ENCODE measurements around the gene SH3PXD2B. TPM values are rescaled to one million over a fixed set of nuclear protein-coding genes. Genes with fewer than 3 reads are reported as not detected.

Gene SH3PXD2B
- total RNA-seq (2014; rRNA removed; shearing (Covaris generic)) = 13.1 and 15.0 TPM in 2 replicates

DNA sequence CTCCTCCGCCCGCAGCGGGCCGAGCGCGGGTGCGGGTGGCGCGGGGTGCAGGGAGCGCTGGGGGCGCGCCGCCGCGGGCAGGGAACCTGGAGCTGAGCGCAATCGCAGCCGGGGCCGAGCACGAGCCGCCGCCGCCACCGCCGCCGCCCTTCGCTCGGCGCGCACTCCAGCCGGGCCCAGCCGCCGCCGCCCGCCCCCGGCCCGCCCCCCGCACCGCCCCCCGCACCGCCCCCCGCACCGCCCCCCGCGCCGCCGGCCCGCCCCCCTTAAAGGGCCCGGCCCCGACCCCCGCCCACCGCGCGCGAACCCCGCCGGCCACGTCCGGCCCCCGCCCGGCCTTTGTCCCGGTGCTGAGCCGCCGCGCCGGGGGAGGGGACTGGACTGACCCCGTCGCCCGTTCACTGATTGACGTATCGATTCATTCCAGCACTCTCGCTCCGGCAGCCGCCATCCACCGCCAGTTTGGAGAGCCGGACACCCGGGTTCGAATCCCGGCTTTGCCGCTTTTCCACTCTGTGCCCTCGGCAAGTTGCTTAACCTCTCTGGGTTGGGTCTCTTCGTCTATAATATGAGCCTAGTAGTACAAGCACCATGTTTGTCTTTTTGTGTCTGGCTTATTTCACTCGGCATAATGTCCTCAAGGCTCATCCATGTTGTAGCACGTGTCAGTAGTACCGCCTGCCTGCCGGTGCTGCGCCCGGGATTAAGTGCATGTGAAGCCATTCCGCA lies at the start of gene SH3PXD2B:
Gene SH3PXD2B (minus strand): TSS at position 168 of the 729 bp plus-strand sequence. CDS start 173 bp downstream, outside the sequence.
- DNase-seq (ENCODE audit: low spot score) = peak; percentile 51

GRCh38 chr5:172502969-172503368 lies 48.6 kb upstream of the SH3PXD2B start:
- peak; percentile 17 for DNase-seq (ENCODE audit: low spot score)

DNA sequence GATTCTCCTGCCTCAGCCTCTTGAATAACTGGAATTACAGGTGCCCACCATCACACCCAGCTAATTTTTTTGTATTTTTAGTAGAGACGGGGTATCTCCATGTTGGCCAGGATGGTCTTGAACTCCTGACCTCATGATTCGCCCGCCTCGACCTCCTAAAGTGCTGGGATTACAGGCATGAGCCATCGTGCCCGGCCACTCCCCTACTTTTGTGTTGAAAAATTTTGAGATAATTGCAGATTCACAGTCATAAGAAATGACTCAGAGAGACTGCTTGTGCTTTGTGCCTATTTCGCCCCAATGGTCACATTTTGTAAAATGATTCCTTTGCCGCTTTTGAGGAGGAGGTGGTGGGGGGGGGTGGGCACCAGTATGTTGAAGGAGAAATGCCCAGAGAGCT lies 48.1 kb upstream of the SH3PXD2B start:
- no peak for DNase-seq (ENCODE audit: low spot score)

DNA sequence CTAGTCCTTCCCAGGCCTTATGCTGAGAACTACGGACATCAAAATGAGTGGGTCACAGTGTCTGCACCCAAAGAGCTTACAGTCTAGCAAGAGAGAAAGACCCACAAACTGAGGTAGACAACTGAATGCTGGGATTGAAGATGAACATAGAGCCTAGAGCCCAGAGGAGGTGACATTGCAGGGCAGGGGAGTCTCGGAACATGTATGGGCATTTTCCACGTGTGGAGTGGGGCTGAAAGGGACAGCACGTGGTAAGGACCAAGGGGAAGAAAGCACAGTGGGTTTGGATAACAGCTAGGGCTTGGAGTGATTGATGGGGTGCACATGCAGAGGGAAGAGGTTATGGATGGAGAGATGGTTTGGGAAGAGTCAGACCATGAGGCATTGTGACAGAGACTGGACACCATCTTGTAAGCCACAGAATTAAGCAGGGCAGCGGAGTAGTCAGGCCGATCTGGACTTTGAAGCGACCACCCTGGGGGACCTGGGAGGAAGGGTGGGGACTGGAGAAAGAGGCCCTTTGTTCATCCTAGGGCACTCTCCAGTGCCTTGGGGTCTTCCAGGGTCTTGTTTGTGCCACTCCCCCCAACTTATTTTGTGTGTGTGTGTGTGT lies 47.5 kb upstream of the SH3PXD2B start:
- no peak for DNase-seq (ENCODE audit: low spot score)

- no peak for DNase-seq (ENCODE audit: low spot score)
Observed at GRCh38 chr5:172499287-172499686, 45.0 kb upstream of the SH3PXD2B start.

DNA sequence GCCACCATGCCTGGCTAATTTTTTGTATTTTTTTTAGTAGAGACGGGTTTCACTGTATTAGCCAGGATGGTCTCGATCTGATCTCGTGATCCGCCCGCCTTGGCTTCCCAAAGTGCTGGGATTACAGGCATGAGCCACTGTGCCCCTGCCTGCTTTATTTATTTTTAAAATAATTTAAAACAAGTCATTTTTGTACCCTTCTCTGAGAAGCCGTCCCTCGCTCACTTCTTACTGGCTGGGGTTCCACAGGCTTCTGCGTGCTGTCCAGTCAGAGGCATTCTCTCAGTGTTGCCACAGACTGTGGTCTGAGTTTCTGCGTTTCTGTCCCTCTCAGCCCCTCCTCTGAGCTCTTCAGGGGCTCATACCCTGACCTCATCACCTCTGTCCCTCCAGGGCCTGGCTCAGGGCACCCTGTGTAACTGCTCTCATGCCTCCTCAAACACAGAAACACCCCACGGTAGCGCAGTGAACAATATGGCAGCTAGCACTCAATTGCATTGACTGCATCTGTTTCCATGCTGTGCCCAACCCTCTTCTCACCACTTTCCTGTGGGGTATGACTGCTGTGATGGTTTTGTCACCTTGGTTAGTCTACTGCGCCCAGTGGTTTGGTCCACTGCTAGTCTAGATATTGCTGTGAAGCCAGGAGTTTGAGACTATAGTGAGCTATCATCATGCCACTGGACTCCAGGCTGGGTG lies 44.3 kb upstream of the SH3PXD2B start:
- DNase-seq (ENCODE audit: low spot score) = no peak

DNA sequence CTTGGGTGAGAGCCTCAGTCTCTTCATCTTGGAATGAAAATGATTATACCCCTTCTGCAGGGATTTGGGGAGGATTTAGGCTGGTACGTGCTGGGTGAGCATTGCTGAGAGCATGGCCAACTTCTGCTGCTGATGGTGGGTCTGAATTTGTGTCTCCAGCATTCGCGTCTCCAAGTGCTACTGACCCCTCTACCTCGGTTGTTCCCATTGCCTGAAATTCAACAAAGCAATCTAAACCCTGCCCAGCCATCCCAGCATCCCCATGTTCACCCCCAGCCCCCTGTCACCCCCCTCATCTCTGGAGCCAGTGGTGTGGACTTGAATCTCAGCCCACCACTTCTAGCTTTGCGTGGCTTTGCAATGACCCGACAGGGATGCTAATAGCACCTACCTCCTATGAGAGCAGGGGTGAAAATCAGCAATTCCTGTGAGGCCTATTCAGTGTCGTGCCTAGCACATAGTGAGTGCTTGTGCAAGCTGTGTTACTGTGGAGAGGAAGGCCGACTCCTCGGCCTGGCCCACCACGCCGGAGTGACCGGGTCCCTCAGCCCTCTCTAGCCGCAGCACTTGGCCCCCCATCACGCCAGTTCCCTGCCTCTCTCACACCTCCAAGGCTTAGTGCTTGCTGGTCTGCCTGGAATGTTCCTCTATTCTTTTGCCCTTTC lies 43.4 kb upstream of the SH3PXD2B start:
- DNase-seq (ENCODE audit: low spot score) = no peak

DNA sequence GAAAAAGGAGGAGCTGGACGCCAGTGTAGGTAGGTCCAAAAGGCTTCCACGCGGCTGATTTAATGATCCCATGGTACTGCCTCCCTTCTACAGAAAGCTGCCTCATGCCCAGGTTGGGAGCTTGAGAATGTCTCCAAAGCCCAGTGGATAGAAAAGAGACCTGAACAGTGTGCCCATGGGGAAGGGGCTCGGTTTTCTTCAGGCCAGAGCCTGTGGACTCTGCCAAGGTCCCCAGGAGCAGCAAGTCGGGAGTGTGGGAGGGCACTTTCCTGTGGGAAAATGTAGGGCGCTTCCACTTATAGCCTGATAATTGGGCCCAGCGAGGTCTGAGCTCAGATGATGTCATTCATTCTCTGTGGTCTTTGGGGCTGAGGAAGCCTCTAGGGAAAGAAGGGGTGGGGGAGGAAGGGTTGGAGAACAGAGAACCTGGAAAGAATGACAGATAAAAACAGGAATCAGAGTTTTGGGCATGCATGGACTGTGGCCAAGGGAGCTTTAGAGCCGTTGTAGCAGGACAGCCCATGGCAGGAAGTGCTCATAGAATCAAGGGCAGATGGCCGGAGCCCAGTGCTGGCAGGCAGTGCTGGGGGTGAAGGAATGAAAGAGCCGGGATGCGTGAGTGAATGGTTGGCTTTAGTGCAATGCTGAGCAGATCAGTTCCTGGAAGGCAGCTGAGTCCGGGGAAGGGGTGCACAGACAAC lies 42.5 kb upstream of the SH3PXD2B start:
- peak; percentile 14 for DNase-seq (ENCODE audit: low spot score)

GRCh38 chr5:172494630-172495505 lies 40.5 kb upstream of the SH3PXD2B start:
- no peak for DNase-seq (ENCODE audit: low spot score)

DNA sequence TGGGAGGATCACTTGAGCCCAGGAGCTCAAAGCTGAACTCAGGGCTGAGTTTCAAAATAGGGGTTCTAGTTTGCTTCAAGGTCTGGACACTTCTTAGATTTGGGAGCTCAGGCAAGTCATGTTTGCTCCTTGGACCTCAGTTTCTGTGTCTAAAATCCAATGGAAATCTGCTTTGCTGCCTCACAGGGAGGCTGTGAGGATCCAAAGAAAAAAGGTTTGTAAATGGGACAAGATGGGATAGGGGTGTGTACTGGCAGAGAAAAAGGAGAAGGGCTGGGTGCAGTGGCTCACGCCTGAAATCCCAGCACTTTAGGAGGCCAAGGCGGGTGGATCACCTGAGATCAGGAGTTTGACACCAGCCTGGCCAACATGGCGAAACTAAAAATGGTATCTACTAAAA lies 39.6 kb upstream of the SH3PXD2B start:
- DNase-seq (ENCODE audit: low spot score) = no peak

DNA sequence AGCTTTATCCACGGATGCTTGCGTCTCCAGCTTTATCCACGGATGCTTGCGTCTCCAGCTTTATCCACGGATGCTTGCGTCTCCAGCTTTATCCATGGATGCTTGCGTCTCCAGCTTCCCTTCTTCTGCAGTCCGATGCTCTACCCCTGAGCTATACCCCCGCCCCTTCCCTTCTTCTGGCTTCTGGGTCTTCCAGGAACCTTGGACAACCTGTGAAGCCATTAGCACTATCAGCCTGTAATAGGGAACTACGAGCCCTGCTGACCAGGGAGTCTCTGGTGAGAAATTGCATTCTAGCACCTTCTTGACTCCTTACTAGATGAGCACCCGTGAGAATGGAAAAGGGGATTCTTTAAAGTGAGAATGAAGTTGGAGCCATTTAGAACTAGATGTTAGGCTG lies 39.1 kb upstream of the SH3PXD2B start:
- DNase-seq (ENCODE audit: low spot score) = no peak

DNA sequence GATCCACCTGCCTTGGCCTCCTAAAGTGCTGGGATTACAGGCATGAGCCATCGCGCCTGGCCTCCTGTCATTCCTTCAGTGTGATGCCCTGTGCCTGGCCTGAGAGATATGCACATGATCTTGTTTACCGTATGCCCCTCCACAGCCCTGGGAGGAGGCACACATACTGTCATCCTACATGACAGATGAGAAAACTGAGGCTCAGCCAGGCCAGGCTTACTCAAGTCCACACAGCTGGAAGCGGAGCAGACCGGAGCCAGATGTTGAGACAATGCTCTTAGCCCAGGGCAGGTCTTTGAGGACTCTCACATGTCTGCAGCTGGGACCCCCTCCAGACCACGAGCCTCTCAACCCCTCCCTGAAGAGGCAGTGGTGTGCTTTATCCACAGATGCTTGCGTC lies 38.7 kb upstream of the SH3PXD2B start:
- no peak for DNase-seq (ENCODE audit: low spot score)

DNA sequence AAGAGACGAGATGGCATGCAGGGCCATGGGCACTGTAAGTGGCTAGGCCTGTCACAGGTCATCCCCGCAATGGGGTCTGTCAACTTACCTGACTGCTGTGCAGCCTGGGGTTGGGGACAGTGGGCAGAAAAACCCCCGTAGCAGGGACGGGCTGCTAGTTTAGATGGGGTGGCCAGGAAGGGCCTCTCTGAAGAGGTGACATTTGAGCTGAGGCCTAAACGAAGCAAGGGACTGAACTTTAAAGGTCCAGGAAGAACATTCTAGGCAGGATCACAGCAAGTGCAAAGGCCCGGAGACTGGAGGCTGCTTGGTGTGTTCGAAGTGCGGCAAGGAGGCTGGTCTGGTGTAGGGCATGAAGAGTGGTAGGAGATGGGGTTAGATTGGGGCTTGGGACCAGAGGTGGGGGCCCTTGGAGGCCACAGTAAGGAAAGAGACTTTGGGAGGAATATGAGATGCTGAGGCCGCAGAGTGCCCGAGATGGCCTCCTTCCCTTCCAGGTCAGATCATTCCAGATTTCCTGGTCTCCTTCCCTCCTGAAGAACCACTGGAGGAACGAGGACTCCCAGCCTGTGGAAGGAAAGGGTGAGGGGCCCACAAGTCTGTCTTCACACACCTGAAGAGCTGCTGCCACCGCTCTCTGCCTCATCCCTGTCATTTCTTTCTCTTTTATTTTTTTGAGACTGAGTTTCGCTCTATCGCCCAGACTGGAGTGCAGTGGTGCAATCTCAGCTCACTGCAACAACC lies 37.9 kb upstream of the SH3PXD2B start:
- no peak for DNase-seq (ENCODE audit: low spot score)

DNA sequence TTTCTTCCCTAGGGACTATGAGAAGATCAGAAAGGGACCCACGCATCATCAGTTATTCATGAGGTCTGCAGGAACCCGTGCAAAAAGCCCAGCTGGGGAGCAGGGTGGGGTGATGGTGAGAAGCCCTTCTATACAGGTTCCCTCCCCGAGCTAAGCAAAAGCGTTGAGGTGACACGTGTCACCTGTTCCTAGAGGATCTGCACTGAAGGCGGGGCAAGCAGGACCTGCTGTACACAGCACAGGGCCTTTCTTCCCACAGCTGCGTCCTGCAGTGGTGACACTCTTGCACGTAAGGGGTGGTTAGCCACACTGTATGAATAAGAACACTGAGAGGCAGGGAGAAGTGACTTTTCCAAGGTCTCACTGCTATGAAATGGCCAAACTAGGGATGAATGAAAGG lies 37.2 kb upstream of the SH3PXD2B start:
- DNase-seq (ENCODE audit: low spot score) = no peak

- no peak for DNase-seq (ENCODE audit: low spot score)
Observed at GRCh38 chr5:172490514-172491461, 36.5 kb upstream of the SH3PXD2B start.

DNA sequence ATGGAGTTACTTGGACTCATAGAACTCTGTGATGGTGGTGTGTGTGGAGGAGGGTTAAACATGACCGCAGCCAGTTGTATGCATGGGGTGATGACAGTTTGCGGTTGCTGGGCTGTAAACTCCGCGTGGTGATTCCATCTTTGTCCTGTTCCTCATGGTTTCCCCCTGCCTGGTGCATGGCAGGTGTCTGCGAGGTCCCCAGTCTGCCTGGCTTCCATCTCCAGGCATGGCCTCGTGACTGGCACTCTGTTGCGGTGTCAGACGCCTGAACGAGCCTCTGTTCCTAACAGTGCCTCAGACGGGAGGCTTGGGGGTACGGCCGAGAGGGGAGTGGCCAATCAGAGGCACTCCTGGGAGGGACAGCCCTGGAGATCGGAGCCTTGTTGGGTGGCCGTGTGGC lies 33.9 kb upstream of the SH3PXD2B start:
- DNase-seq (ENCODE audit: low spot score) = no peak

GRCh38 chr5:172487671-172488070 lies 33.3 kb upstream of the SH3PXD2B start:
- no peak for DNase-seq (ENCODE audit: low spot score)

DNA sequence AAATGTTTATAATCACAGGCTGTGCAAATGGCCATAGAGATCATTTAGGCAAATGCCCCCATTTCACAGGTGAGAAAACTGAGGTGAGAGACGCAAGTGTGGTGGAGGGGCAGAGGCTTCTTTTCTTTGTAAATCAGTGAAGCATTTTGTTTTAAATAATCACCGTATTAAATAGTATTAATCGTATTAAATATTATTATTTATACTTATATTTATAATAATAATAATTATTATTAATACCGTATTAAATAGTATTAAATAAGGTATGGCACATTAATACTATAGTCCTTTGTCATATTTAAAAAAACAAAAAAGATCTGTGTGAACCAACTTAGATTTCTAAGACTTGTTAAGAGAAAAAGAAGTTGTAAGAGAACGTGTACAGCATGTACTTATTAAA lies 32.6 kb upstream of the SH3PXD2B start:
- no peak for DNase-seq (ENCODE audit: low spot score)

DNA sequence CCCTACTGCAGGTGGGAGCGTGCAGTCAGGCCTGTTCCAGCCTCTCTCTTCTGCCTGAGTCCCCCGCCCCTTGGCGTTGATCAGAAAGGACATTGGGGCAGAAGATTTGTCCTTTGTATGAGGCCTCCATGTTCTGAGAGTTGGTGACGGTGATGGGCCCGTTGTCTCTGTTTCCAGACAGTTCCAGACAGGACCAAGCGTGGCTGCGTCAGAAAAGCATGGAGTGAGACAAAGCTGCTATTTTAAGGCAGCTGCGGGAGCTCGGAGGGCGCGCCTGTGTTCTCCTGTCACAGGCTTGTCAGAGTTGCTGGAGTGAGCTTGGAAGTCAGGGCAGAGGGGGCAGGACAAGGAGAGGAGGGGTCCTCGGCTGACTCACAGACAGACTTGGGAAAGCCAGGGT lies 32.1 kb upstream of the SH3PXD2B start:
- no peak for DNase-seq (ENCODE audit: low spot score)

Data from A172 (cell line).